Adrenal gland (tissue), 12 donors: ENCODE results near the gene SP100. TPM values are rescaled to one million over a fixed set of nuclear protein-coding genes. Genes with fewer than 3 reads are reported as not detected.
"Not testable (repeated sequence)": the region's sequence is repeated elsewhere in the genome, so short reads cannot be mapped to it uniquely, and the experiment has no call there.

Experiments used
- DNase-seq, 7 donors: peaks; one replicate each; pipeline ENCODE4 v3.0.0-alpha.2; 2019 to 2020
- H3K27ac ChIP-seq, 5 donors: fragments of 200-600 bp; sonication (generic) in 4 of 5; 1 replicate in 3 of 5; 2 replicates in 2 of 5; pipeline versions ENCODE4 v1.5.1 to v1.8.0; 2016 to 2020; ENCODE audit warnings: mild to moderate bottlenecking in 1 of 5
- H3K27me3 ChIP-seq: fragments of 200-600 bp; 2 replicates; pipeline ENCODE4 v1.8.0; 2021
- H3K36me3 ChIP-seq, 2 donors: fragments of 200-600 bp; replicated peaks in 1 of 2; 1 replicate in 1 of 2; 2 replicates in 1 of 2; pipeline versions ENCODE4 v1.5.1 to v1.8.0; 2018 to 2022
- H3K4me1 ChIP-seq, 2 donors: fragments of 200-600 bp; replicated peaks in 1 of 2; 1 replicate in 1 of 2; 2 replicates in 1 of 2; pipeline versions ENCODE4 v1.5.1 to v1.8.0; 2018 to 2021
- H3K4me3 ChIP-seq, 4 donors: fragments of 200-600 bp; sonication (generic) in 3 of 4; one replicate each; pipeline ENCODE4 v1.5.1; 2016 to 2018
- H3K9me3 ChIP-seq, 3 donors: fragments of 200-600 bp; sonication (generic) in 1 of 3; replicated peaks in 1 of 3; 1 replicate in 2 of 3; 2 replicates in 1 of 3; pipeline versions ENCODE4 v1.5.1 to v1.8.0; 2016 to 2021
- POLR2A ChIP-seq, 2 donors: fragments of 450-650 bp; IDR thresholded peaks; one replicate each; pipeline ENCODE4 v1.6.1; 2017; ENCODE audit warnings: antibody characterized with exemption in 2 of 2, mild to moderate bottlenecking in 2 of 2, moderate library complexity in 1 of 2
- WGBS, 4 donors: extraction: QIAGEN DNeasy Blood & Tissue Kit in 2 of 4; methylation state at CpG; one replicate each; pipeline versions ENCODE4 v1.1.5 to v1.1.7; 2013 to 2017; 5-methylcytosine and 5-hydroxymethylcytosine counted together
- intact Hi-C, 2 donors: fragments of 100-400 bp; cut with DNase I; formaldehyde crosslinking; loops; one replicate each; pipeline versions ENCODE4 v1.14.1 to v1.15.0; 2022 to 2023
- polyA plus RNA-seq, 3 donors: library from polyadenylated mRNA; stranded (reverse); fragments of 200-250 nt in 2 of 3; fragments of 350-450 nt in 1 of 3; fragmentation: Illumina TruSeq in 1 of 3; extraction: RNeasy Lipid Tissue Mini Kit (QIAGEN cat#74804) in 1 of 3; gene quantifications; one replicate each; pipeline ENCODE4 v1.2.3, GENCODE V29; 2013 to 2014
- total RNA-seq, 9 donors: library from RNA; depleted of rRNA in 4 of 9; stranded (reverse); fragments of >200 nt in 4 of 9; fragments of 120-200 nt in 1 of 9; fragmentation: NEBNext Ultra II Directional in 1 of 9; extraction: Animal tissue kit (Norgen Biotek cat#: 25700) in 1 of 9; gene quantifications; one replicate each; pipeline versions ENCODE4 v1.1.0 to v1.2.4, GENCODE V29; 2013 to 2023
- TF ChIP-seq, protein P1 (sequence below), 6 experiments: fragments of 450-650 bp in 4 of 6; fragments of 200-600 bp in 2 of 6; sonication (generic) in 1 of 6; IDR thresholded peaks; 1 replicate in 5 of 6; 2 replicates in 1 of 6; pipeline versions ENCODE4 v1.5.1 to v1.8.0; 2016 to 2021; ENCODE audit warnings: antibody characterized with exemption in 6 of 6, mild to moderate bottlenecking in 2 of 6, moderate library complexity in 1 of 6
- donor health status: healthy with polysubstance abuse.
- donor health status: Bipolar disorder and iron deficiency.
- donor health status: DM: yes; HTN: yes; CAD: no.
- donor health status: DM: no; HTN: no; CAD: no.
- donor health status: DM: no; HTN: no; CAD: no.
- donor health status: DM: yes; HTN: yes; CAD: no.

Gene SP100
- total and polyA plus RNA-seq, 12 donors = 59.2 to 147 (median 99.9) TPM

- H3K4me3 ChIP-seq, intact Hi-C loops, H3K27me3 ChIP-seq, H3K36me3 ChIP-seq, H3K9me3 ChIP-seq: not testable (repeated sequence)
- DNase-seq = peak in 3 of 7 donors; percentile 22 to 73 (median 37)
- Histone ChIP-seq H3K27ac (peak overlapping the region in 2 of 5 donors; percentile 56 to 85), H3K4me1 (peaks cover 5 to 19% of the 10 kb centered on the region in 2 donors)
- TF ChIP-seq POLR2A (IDR thresholded peaks at IDR 0.05) = peak in 1 of 2 donors; percentile 14
- 36 to 56% (median 48%) methylated on average over 2 of the region's 2 CpGs for WGBS, 4 donors
These were observed 6.7 kb upstream of the SP100 start for GRCh38 chr2:230409316-230409715.

- no peaks in the 10 kb centered on the region for H3K36me3 ChIP-seq
- peak overlapping the region in 1 of 5 donors; percentile 23 for H3K27ac ChIP-seq
- TF ChIP-seq, protein P1, sequence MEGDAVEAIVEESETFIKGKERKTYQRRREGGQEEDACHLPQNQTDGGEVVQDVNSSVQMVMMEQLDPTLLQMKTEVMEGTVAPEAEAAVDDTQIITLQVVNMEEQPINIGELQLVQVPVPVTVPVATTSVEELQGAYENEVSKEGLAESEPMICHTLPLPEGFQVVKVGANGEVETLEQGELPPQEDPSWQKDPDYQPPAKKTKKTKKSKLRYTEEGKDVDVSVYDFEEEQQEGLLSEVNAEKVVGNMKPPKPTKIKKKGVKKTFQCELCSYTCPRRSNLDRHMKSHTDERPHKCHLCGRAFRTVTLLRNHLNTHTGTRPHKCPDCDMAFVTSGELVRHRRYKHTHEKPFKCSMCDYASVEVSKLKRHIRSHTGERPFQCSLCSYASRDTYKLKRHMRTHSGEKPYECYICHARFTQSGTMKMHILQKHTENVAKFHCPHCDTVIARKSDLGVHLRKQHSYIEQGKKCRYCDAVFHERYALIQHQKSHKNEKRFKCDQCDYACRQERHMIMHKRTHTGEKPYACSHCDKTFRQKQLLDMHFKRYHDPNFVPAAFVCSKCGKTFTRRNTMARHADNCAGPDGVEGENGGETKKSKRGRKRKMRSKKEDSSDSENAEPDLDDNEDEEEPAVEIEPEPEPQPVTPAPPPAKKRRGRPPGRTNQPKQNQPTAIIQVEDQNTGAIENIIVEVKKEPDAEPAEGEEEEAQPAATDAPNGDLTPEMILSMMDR (IDR thresholded peaks at IDR 0.05) = no peak
- TF ChIP-seq POLR2A (IDR thresholded peaks at IDR 0.05) = no peak
- H3K4me3 ChIP-seq = no peak overlapping the region
- H3K4me1 ChIP-seq = peaks cover 6 to 20% of the 10 kb centered on the region in 2 donors
- WGBS, 4 donors = 94 to 100% (median 97%) methylated on average over 1 of the region's 1 CpG; no CpG with 5 or more reads in 1 of the 4 donors
- intact Hi-C loops = no loop called here
- no peaks in the 10 kb centered on the region for H3K27me3 ChIP-seq
- H3K9me3 ChIP-seq = no peaks in the 10 kb centered on the region
- no peak for DNase-seq
These were observed 5.7 kb upstream of the SP100 start for GRCh38 chr2:230410263-230410662.

GRCh38 chr2:230410861-230411569 lies 5.0 kb upstream of the SP100 start:
- H3K27me3 ChIP-seq = no peaks in the 10 kb centered on the region
- peak overlapping the region in 3 of 4 donors; percentile 57 to 86 (median 69) for H3K4me3 ChIP-seq
- peak in 2 of 7 donors; percentile 18 to 21 for DNase-seq
- no peaks in the 10 kb centered on the region for H3K9me3 ChIP-seq
- WGBS, 4 donors = 29 to 32% (median 32%) methylated on average over 12 to 16 of the region's 16 CpGs
- TF ChIP-seq POLR2A (IDR thresholded peaks at IDR 0.05) = no peak
- TF ChIP-seq, protein P1 (IDR thresholded peaks at IDR 0.05) = no peak
- peak overlapping the region; percentile 84 to 98 (median 94) for H3K27ac ChIP-seq
- H3K4me1 ChIP-seq = peaks cover 13 to 26% of the 10 kb centered on the region in 2 donors
- no peaks in the 10 kb centered on the region for H3K36me3 ChIP-seq
- intact Hi-C loops = no loop called here

GRCh38 chr2:230411570-230412370 lies 4.2 kb upstream of the SP100 start:
- Histone ChIP-seq H3K4me1 (peaks cover 13 to 26% of the 10 kb centered on the region in 2 donors), H3K9me3 (no peaks in the 10 kb centered on the region), H3K36me3 (no peaks in the 10 kb centered on the region), H3K27ac (peak overlapping the region; percentile 84 to 98 (median 94)), H3K27me3 (no peaks in the 10 kb centered on the region), H3K4me3 (peak overlapping the region in 3 of 4 donors; percentile 57 to 86 (median 69))
- WGBS, 4 donors = 0 to 2% (median 1%) methylated on average over 12 to 57 of the region's 57 CpGs
- peak; percentile 71 to 80 (median 76) for DNase-seq
- TF ChIP-seq, protein P1 (IDR thresholded peaks at IDR 0.05) = peak in 1 of 6 experiments; percentile 11
- TF ChIP-seq POLR2A (IDR thresholded peaks at IDR 0.05) = peak; percentile 15 to 77
- intact Hi-C loops = no loop called here
